Fibroblast of lung (primary cell): ENCODE results near the gene FREM1. TPM values are rescaled to one million over a fixed set of nuclear protein-coding genes. Genes with fewer than 3 reads are reported as not detected.

Source experiments
- DNase-seq, 2 donors: peaks; one replicate each; pipeline versions ENCODE4 v3.0.0 to v3.0.0-alpha.2; 2010; ENCODE audit warnings: low read depth in 2 of 2
- H2AFZ ChIP-seq: 2 replicates; pipeline ENCODE4 v1.5.1; 2012; ENCODE audit warnings: low read length, control low read depth, inconsistent platforms
- H3K27ac ChIP-seq: 2 replicates; pipeline ENCODE4 v1.5.1; 2011; ENCODE audit warnings: low read length, control low read depth; ENCODE audit not compliant: insufficient read depth
- H3K27me3 ChIP-seq: 2 replicates; pipeline ENCODE4 v1.5.1; 2011; ENCODE audit warnings: mild to moderate bottlenecking, low read length; ENCODE audit not compliant: control insufficient read depth, insufficient read depth
- H3K36me3 ChIP-seq: 2 replicates; pipeline ENCODE4 v1.5.1; 2011; ENCODE audit warnings: low read length; ENCODE audit not compliant: control insufficient read depth, insufficient read depth
- H3K4me1 ChIP-seq: 2 replicates; pipeline ENCODE4 v1.5.1; 2011; ENCODE audit warnings: low read length; ENCODE audit not compliant: control insufficient read depth, insufficient read depth; ENCODE audit errors: extremely low read depth
- H3K4me2 ChIP-seq: 2 replicates; pipeline ENCODE4 v1.5.1; 2011; ENCODE audit warnings: low read length, control low read depth; ENCODE audit not compliant: insufficient read depth; ENCODE audit errors: extremely low read depth
- H3K4me3 ChIP-seq, 4 experiments: fragments of 200-600 bp in 1 of 4; sonication (generic) in 1 of 4; replicated peaks in 1 of 4; 2 replicates each; pipeline ENCODE4 v1.5.1; 2011 to 2016; ENCODE audit warnings: low read length in 4 of 4, low read depth in 3 of 4, mild to moderate bottlenecking in 3 of 4, control low read depth in 2 of 4, inconsistent platforms in 1 of 4, mixed read lengths in 1 of 4; ENCODE audit not compliant: insufficient read depth in 1 of 4; ENCODE audit errors: control extremely low read depth in 1 of 4
- H3K79me2 ChIP-seq: 2 replicates; pipeline ENCODE4 v1.5.1; 2012; ENCODE audit warnings: mild to moderate bottlenecking, low read length, inconsistent platforms; ENCODE audit not compliant: control insufficient read depth, insufficient read depth
- H3K9ac ChIP-seq: 2 replicates; pipeline ENCODE4 v1.5.1; 2011; ENCODE audit warnings: mild to moderate bottlenecking, low read length, control low read depth; ENCODE audit not compliant: insufficient read depth
- H3K9me3 ChIP-seq: 2 replicates; pipeline ENCODE4 v1.5.1; 2012; ENCODE audit warnings: low read depth, low read length; ENCODE audit not compliant: control insufficient read depth, insufficient read depth
- H4K20me1 ChIP-seq: 2 replicates; pipeline ENCODE4 v1.5.1; 2011; ENCODE audit warnings: low read length; ENCODE audit not compliant: control insufficient read depth, insufficient read depth; ENCODE audit errors: extremely low read depth
- EZH2 ChIP-seq: IDR thresholded peaks from 2 replicates; pipeline ENCODE4 v1.5.1; 2012; ENCODE audit warnings: low read length, control low read depth, mild to moderate bottlenecking; ENCODE audit errors: missing control alignments
- polyA plus RNA-seq, 2 donors: library from polyadenylated mRNA; depleted of rRNA in 1 of 2; stranded (reverse) in 1 of 2; unstranded in 1 of 2; fragments of >200 nt; gene quantifications; 2 replicates each; pipeline ENCODE4 v1.2.1, GENCODE V29; 2011 to 2012; ENCODE audit warnings: missing spikeins in 1 of 2
- total RNA-seq: library from RNA; depleted of rRNA; stranded (reverse); fragments of >200 nt; gene quantifications from 2 replicates; pipeline ENCODE4 v1.2.1, GENCODE V29; 2014
- TF ChIP-seq, protein P1 (sequence below), 2 donors: IDR thresholded peaks in 1 of 2; conservative IDR thresholded peaks in 1 of 2; 1 replicate in 1 of 2; 2 replicates in 1 of 2; pipeline ENCODE4 v1.5.1; 2011 to 2012; ENCODE audit warnings: low read length in 2 of 2, control low read depth in 1 of 2, inconsistent platforms in 1 of 2, low read depth in 1 of 2, mild to moderate bottlenecking in 1 of 2

Gene FREM1
- total and polyA plus RNA-seq, 2 donors (not counting 1 experiment from before 2014, with no cell fraction given) = under 0.01 to 0.01 TPM

DNA sequence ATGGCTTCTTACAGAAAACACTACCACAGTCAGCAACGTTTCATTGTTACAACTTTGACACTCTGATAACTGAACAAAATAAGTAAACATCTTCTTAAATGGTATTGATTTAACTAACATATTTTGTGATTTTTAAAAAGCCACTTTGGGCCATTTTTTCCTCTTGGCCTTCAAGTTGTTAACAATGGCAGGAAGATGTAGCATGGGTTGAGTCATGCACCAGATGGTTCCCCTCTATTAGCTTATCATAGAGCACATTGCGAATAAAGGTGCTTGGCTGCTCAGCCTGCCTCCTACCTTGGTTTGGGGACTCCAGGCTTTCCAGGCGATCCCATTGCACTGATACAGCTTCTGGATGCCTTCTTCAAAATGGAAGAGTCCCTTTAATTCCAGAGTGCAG is 163.6 kb downstream of the FREM1 start:
- Histone ChIP-seq H3K27ac (no peak overlapping the region), H2AFZ (no peak overlapping the region), H3K27me3 (no peaks in the 10 kb centered on the region), H3K4me1 (no peaks in the 10 kb centered on the region), H3K9me3 (no peaks in the 10 kb centered on the region), H4K20me1 (no peaks in the 10 kb centered on the region), H3K9ac (no peak overlapping the region), H3K36me3 (no peaks in the 10 kb centered on the region), H3K4me3 (no peak overlapping the region), H3K79me2 (no peaks in the 10 kb centered on the region), H3K4me2 (no peak overlapping the region)
- TF ChIP-seq, protein P1, sequence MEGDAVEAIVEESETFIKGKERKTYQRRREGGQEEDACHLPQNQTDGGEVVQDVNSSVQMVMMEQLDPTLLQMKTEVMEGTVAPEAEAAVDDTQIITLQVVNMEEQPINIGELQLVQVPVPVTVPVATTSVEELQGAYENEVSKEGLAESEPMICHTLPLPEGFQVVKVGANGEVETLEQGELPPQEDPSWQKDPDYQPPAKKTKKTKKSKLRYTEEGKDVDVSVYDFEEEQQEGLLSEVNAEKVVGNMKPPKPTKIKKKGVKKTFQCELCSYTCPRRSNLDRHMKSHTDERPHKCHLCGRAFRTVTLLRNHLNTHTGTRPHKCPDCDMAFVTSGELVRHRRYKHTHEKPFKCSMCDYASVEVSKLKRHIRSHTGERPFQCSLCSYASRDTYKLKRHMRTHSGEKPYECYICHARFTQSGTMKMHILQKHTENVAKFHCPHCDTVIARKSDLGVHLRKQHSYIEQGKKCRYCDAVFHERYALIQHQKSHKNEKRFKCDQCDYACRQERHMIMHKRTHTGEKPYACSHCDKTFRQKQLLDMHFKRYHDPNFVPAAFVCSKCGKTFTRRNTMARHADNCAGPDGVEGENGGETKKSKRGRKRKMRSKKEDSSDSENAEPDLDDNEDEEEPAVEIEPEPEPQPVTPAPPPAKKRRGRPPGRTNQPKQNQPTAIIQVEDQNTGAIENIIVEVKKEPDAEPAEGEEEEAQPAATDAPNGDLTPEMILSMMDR (conservative IDR thresholded peaks at IDR 0.05 in 1 of 2, IDR thresholded peaks at IDR 0.05 in 1 of 2; ENCODE audit: low read depth in 1 of 2, low read length in 2 of 2) = no peak
- TF ChIP-seq EZH2 = no peak
- no peak for DNase-seq

DNA sequence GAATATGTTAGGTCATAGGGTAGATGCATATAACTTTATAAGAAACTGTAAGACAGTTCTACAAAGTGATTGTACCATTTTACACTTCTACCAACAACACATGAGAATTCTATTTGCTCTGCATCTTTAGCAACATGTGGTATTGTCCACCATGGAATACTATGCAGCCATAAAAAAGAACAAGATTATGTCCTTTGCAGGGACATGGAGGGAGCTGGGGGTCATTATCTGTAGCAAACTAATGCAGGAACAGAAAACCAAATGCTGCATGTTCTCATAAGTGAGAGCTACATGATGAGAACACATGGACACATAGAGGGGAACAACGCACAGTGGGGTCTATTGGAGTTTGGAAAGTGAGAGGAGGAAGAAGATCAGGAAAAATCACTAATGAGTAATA is 165.5 kb downstream of the FREM1 start:
- Histone ChIP-seq H3K4me3 (no peak overlapping the region), H3K9ac (no peak overlapping the region), H3K36me3 (no peaks in the 10 kb centered on the region), H2AFZ (no peak overlapping the region), H3K4me1 (no peaks in the 10 kb centered on the region), H4K20me1 (no peaks in the 10 kb centered on the region), H3K79me2 (no peaks in the 10 kb centered on the region), H3K27ac (no peak overlapping the region), H3K4me2 (no peak overlapping the region), H3K27me3 (no peaks in the 10 kb centered on the region), H3K9me3 (no peaks in the 10 kb centered on the region)
- TF ChIP-seq, protein P1 (conservative IDR thresholded peaks at IDR 0.05 in 1 of 2, IDR thresholded peaks at IDR 0.05 in 1 of 2; ENCODE audit: low read depth in 1 of 2, low read length in 2 of 2) = no peak
- TF ChIP-seq EZH2 = no peak
- no peak for DNase-seq

DNA sequence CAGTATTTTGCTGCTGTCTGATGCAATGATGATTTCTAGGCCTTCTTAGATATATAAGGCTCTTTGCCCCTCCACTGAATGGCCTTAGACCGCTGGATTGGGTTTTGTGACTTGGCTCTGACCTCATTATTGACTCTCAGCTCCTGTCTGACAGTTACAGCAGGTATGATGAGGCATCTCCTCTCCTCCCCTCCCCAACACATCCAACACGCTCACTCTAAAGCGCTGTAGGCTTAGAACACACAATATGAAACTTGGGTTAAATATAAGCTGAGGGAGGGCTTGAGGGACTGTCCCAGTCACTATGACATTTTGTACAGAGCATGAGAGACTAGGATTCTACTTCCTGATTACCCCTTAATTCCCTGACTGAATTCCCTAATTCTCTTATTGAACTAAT is 168.9 kb downstream of the FREM1 start:
- H3K4me3 ChIP-seq = no peak overlapping the region
- H2AFZ ChIP-seq = no peak overlapping the region
- no peaks in the 10 kb centered on the region for H3K27me3 ChIP-seq
- H3K9me3 ChIP-seq = no peaks in the 10 kb centered on the region
- H3K4me2 ChIP-seq = no peak overlapping the region
- TF ChIP-seq, protein P1 (conservative IDR thresholded peaks at IDR 0.05 in 1 of 2, IDR thresholded peaks at IDR 0.05 in 1 of 2; ENCODE audit: low read depth in 1 of 2, low read length in 2 of 2) = no peak
- TF ChIP-seq EZH2 = no peak
- H3K79me2 ChIP-seq = no peaks in the 10 kb centered on the region
- no peaks in the 10 kb centered on the region for H3K36me3 ChIP-seq
- no peaks in the 10 kb centered on the region for H3K4me1 ChIP-seq
- DNase-seq = no peak
- no peaks in the 10 kb centered on the region for H4K20me1 ChIP-seq
- H3K9ac ChIP-seq = no peak overlapping the region
- no peak overlapping the region for H3K27ac ChIP-seq
